ENCODE results near the gene BANF2.

DNA sequence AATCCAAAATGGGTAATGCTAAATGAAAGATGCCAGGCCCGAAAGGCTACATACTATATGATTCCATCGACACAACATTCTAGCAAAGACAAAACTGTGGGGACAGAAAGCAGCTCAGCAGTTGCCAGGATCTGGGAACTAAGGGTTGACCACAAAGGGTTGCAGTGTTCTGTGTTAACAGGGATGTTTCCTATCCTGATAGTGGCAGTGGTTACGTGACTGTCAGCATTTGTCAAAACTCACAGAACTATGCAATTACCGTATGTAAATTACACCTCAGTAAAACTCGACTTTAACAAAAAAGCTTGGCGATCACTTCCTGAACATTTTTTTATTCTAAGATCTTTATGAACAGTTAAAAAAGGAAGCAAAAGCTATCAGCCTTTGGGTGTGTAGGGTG, 83.9 kb downstream of the BANF2 start:
- TF ChIP-seq POLR2A (IDR thresholded peaks at IDR 0.05; ENCODE audit: low read length) (no peak), GATA1 (IDR thresholded peaks at IDR 0.05; ENCODE audit: low read depth, low read length) (no peak)
